Measurements from ENCODE around the gene GPR183.

Gene GPR183

DNA sequence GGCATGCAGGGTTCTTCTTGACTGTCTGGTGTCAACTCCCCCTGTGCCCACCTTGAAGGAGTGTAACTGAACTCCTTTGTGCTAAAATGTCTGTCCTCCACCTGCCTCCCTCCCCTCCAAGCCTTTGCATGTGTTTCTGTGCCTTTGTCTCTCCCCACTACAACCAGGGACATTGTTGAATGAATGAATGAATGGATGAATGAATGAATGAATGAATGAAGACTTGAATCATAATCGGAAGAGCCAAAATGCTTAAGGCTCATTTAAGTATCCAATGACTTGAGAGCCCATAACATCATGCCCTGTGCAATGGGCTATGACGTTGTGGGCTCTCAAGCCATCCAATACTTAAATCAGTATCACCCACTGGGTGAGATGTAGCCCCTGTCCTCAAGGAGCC lies 9.0 kb upstream of the GPR183 start:
- H3K4me1 Mint-ChIP-seq: peaks cover 67% of the 10 kb centered on the region
- ATAC-seq (replicated peaks; ENCODE audit: extremely low read depth, poor library complexity, severe bottlenecking): no peak

DNA sequence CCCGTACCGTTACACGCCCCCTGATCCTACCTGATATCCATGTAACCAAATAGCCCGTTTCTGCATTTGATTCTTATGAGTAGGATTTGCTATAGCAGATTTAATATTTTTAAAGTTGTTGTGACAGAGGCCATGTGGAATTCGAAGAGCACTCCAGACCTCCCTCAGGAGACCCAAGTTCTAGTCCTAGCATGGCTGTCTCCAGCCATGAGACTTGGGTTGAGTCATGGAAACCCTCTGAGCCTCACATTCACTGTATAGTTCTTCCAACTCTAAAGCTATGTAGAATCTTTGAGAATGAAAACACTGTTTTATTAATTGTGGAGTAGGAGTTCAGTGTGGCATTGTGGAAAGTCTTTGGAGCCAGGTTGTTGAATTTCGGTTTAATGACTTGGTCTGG lies 8.0 kb upstream of the GPR183 start:
- no peak for ATAC-seq (replicated peaks; ENCODE audit: extremely low read depth, poor library complexity, severe bottlenecking)
- Mint-ChIP-seq H3K9me3 (no peaks in the 10 kb centered on the region), H3K4me3 (peak overlapping the region; percentile 65)

More for the DNA sequence above, 9.0 kb upstream of the GPR183 start:
- Mint-ChIP-seq H3K27ac (ENCODE audit: low read depth) (peak overlapping the region; percentile 77), H3K36me3 (ENCODE audit: insufficient read depth) (peaks cover 25% of the 10 kb centered on the region), H3K9me3 (no peaks in the 10 kb centered on the region), H3K4me3 (peak overlapping the region; percentile 55), H3K27me3 (no peaks in the 10 kb centered on the region)
- no peak for DNase-seq (ENCODE audit: low spot score in 2 of 2)

DNA sequence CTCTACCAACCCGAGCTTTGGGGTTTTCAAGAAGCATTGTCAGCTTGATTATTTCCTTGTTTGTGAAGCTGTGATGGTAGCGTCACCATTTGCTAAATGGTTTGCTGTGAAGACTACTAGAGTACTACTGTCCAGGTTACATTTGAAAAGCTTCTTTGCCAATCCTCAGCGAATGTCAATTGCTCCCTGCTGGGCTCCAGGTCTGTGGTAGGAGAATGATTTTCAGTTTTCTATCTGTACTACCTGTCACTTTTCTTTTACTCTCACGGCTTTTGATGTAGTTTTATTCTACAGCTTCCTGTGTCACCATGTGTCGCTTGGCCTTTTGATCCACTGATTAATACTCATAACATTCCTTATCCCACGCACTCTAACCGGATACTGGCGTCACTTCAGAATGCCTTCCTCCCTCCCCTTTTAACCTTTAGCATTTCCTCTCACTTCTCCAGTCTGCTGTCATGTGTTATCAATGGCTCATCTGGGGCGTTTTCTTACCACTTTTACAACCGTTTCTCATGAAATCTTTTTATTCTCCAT lies 7.5 kb upstream of the GPR183 start:
- peak in 1 of 2 donors; percentile 47 for DNase-seq (ENCODE audit: low spot score in 2 of 2)

More for the DNA sequence above, 8.0 kb upstream of the GPR183 start:
- no peak for DNase-seq (ENCODE audit: low spot score in 2 of 2)
- Mint-ChIP-seq H3K27ac (ENCODE audit: low read depth) (peak overlapping the region; percentile 86), H3K27me3 (no peaks in the 10 kb centered on the region), H3K36me3 (ENCODE audit: insufficient read depth) (peaks cover 26% of the 10 kb centered on the region), H3K4me1 (peaks cover 74% of the 10 kb centered on the region)

DNA sequence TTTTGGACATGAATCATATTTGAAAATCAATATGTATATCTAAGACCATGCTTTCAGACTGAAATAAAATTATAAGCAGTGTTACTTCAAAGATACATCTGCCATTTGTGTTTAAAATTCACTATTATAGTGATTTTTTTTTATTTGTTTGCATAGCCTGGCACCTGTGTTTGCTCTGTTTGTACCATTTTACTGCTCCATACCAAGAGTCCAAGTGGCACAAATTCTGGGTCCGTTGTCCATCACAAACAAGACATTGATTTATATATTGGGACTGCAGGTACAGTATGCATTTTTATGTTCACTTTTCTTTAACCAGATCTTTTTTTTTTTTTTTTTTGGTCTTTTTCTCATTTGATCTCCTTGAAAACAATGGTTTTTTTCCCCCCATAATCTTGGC lies 6.7 kb upstream of the GPR183 start:
- H3K4me3 Mint-ChIP-seq: peak overlapping the region; percentile 65
- peak overlapping the region; percentile 86 for H3K27ac Mint-ChIP-seq (ENCODE audit: low read depth)
- no peak for DNase-seq (ENCODE audit: low spot score in 2 of 2)
- H3K36me3 Mint-ChIP-seq (ENCODE audit: insufficient read depth): peaks cover 24% of the 10 kb centered on the region
- no peaks in the 10 kb centered on the region for H3K27me3 Mint-ChIP-seq
- peaks cover 72% of the 10 kb centered on the region for H3K4me1 Mint-ChIP-seq
- no peak for ATAC-seq (replicated peaks; ENCODE audit: extremely low read depth, poor library complexity, severe bottlenecking)
- H3K9me3 Mint-ChIP-seq: no peaks in the 10 kb centered on the region

More for the DNA sequence above, 7.5 kb upstream of the GPR183 start:
- Mint-ChIP-seq H3K36me3 (ENCODE audit: insufficient read depth) (peaks cover 26% of the 10 kb centered on the region), H3K4me3 (peak overlapping the region; percentile 65), H3K9me3 (no peaks in the 10 kb centered on the region), H3K27ac (ENCODE audit: low read depth) (peak overlapping the region; percentile 86), H3K4me1 (peaks cover 74% of the 10 kb centered on the region), H3K27me3 (no peaks in the 10 kb centered on the region)
- ATAC-seq (replicated peaks; ENCODE audit: extremely low read depth, poor library complexity, severe bottlenecking): peak; percentile 80

DNA sequence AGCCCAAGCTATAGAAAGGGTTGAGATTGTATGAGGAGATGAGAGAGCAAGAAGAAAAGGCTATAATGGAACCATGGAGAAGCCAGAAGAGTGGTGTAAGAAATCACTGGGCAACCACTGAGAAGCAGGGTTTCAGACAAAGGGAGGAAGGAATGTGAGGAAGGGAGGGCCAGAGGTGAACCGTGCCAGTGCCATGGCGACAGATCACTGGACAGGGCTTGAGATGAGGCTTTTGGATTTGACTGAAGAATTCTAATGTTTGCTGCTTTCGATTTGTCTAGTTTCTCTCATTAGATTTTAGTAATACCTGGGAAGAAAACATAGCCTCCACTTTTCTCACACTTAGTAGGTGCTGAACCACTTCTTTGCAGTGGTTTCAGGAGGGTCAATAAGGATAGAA lies 6.3 kb upstream of the GPR183 start:
- Mint-ChIP-seq H3K4me1 (peaks cover 75% of the 10 kb centered on the region), H3K36me3 (ENCODE audit: insufficient read depth) (peaks cover 20% of the 10 kb centered on the region), H3K27me3 (no peaks in the 10 kb centered on the region)

DNA sequence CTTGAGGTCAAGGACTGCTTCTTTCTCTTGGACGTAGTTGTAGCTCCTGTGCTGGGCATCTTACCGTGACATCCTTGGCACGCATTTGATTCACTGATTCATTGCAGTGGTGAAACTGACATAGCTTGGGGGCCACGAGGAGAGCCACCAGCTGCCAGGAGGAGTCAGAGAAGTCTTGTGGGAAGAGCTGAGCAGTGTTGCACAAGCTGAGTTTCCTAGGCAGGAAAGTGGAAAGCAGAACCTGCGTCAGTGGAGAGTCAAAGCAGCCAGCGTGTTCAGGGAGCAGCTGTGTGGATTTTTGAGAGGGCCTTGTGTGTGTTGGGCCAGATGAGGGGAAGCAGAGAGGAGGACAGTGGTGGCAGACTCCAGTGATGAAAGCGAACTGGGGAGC lies 5.3 kb upstream of the GPR183 start:
- Mint-ChIP-seq H3K27me3 (no peaks in the 10 kb centered on the region), H3K27ac (ENCODE audit: low read depth) (peak overlapping the region; percentile 86), H3K4me3 (no peak overlapping the region), H3K36me3 (ENCODE audit: insufficient read depth) (peaks cover 21% of the 10 kb centered on the region), H3K9me3 (no peaks in the 10 kb centered on the region), H3K4me1 (peaks cover 85% of the 10 kb centered on the region)
- ATAC-seq (replicated peaks; ENCODE audit: extremely low read depth, poor library complexity, severe bottlenecking): no peak
- no peak for DNase-seq (ENCODE audit: low spot score in 2 of 2)

More for the DNA sequence above, 6.3 kb upstream of the GPR183 start:
- no peak for DNase-seq (ENCODE audit: low spot score in 2 of 2)
- H3K4me3 Mint-ChIP-seq: peak overlapping the region; percentile 48
- no peaks in the 10 kb centered on the region for H3K9me3 Mint-ChIP-seq
- peak overlapping the region; percentile 86 for H3K27ac Mint-ChIP-seq (ENCODE audit: low read depth)
- ATAC-seq (replicated peaks; ENCODE audit: extremely low read depth, poor library complexity, severe bottlenecking): no peak

DNA sequence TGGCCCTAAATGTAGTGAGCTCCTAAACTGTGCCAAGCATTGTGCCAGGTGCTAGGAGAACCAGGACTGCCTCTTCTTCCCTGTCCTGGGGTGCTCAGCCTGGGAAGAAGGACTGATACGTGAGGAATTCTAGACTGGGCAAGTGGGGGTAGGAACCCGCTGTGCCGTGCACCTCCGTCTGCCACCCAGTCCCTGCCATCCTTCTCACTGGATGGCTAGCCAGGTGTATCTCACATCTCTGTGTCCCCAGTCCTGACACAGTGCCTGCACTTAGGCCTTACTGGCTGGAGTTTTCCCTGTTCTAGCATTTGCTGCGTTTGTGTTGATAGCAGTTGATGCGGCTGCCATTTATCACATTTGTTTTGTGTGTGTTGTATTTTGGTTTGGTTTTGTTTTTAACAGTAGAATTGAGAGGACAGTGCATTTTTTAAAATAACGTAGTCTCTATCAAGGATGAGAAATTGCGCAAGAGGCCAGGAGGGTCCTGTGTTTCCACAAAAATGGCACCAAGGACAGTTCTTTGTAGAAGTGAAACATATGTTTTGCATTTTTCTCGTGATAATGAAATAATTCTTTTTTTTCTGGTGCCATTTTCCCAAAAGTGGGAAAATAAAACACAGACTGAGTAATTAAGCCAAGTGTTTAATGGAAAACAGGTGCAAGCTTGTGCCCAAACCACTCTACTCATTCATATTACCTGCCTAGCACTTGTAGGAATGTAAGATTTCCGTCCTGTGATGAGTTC lies 4.7 kb upstream of the GPR183 start:
- no peak for DNase-seq (ENCODE audit: low spot score in 2 of 2)
- Mint-ChIP-seq H3K36me3 (ENCODE audit: insufficient read depth) (peaks cover 22% of the 10 kb centered on the region), H3K4me1 (peaks cover 86% of the 10 kb centered on the region), H3K4me3 (no peak overlapping the region), H3K27ac (ENCODE audit: low read depth) (peak overlapping the region; percentile 86), H3K27me3 (no peaks in the 10 kb centered on the region), H3K9me3 (no peaks in the 10 kb centered on the region)
- no peak for ATAC-seq (replicated peaks; ENCODE audit: extremely low read depth, poor library complexity, severe bottlenecking)

DNA sequence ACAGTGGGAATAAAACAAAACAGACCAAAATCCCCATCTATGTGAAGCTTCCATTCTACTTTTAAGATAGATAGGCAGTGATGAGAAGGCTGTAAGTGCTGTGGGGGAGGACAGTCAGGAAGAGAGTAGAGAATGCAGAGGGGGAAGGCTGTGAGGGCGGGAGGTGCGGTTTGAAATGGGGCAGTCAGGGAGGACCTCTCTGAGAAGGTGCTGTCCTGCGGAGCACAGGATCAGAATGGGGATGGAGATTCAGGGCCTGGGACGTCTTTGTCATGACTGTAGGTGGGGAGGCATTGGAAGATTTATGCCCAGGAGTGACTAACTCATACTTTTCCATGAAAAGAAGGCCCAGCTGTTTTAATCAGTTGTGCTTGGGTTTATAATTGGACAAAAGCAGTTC lies 3.9 kb upstream of the GPR183 start:
- Mint-ChIP-seq H3K36me3 (ENCODE audit: insufficient read depth) (peaks cover 26% of the 10 kb centered on the region), H3K27ac (ENCODE audit: low read depth) (peak overlapping the region; percentile 61), H3K4me3 (peak overlapping the region; percentile 50), H3K27me3 (no peaks in the 10 kb centered on the region), H3K9me3 (no peaks in the 10 kb centered on the region), H3K4me1 (peaks cover 78% of the 10 kb centered on the region)
- DNase-seq (ENCODE audit: low spot score in 2 of 2): no peak
- ATAC-seq (replicated peaks; ENCODE audit: extremely low read depth, poor library complexity, severe bottlenecking): no peak

DNA sequence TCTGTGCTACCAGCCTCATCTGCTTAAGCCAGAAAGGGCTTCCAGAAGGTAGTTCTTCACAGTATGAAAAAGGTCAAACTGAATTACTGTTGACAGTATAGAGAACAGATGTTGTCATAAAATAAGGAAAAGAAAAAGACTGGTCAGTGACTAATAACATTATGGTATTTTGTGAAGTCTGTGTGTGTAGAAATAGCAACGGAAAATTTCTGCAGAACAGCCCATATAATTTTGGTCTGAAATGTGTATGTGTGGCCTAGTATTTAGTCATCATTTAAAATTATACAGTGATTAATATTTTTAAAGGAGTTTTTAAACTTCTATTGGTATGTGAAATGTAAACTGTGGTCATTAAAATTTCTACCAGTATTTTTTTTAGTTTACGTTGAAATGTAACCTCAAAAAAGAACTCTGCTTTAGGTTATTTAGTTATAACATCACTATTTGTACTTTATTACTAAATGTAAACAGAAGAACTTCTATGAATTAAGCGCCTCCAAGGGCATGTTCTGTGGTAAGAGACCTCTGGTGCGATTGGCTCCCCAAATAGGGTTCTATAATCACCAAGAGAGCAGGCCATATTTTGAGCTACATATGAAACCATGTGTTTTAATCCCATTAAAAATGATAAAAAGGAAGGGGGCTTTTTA lies 3.3 kb upstream of the GPR183 start:
- H3K27me3 Mint-ChIP-seq: no peaks in the 10 kb centered on the region
- H3K4me3 Mint-ChIP-seq: peak overlapping the region; percentile 50
- no peak for DNase-seq (ENCODE audit: low spot score in 2 of 2)
- peak overlapping the region; percentile 61 for H3K27ac Mint-ChIP-seq (ENCODE audit: low read depth)
- ATAC-seq (replicated peaks; ENCODE audit: extremely low read depth, poor library complexity, severe bottlenecking): no peak
- H3K36me3 Mint-ChIP-seq (ENCODE audit: insufficient read depth): peaks cover 32% of the 10 kb centered on the region
- no peaks in the 10 kb centered on the region for H3K9me3 Mint-ChIP-seq
- H3K4me1 Mint-ChIP-seq: peaks cover 73% of the 10 kb centered on the region

DNA sequence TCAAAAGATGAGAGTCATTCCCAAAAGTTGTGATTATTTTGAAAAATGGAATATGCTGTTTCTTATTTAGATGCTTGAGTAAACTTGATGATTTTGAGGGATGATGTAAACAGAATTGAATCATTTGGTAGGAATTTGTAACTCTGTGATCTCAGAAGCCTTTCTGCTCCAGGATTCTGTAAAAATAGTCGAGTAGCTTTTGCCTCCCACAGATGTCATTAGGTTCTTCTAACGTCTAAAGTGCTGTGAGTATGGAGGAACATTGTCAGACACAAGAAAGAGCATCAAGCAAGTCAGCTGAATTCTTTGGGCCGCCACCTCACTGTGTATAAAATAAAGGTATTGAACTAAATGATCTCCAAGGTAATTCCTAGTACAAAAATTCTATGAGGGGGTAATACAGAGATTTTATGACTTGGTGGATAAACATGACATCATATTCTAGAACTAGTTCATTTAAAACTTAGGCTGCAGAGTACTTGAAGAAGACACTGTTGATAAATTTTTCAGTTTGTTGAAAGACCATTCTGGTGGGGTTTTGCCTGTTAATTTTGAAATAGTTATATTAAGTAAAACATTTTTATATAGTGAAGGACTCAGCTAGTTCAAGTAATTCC lies 1.4 kb upstream of the GPR183 start:
- no peaks in the 10 kb centered on the region for H3K27me3 Mint-ChIP-seq
- peaks cover 71% of the 10 kb centered on the region for H3K4me1 Mint-ChIP-seq
- H3K27ac Mint-ChIP-seq (ENCODE audit: low read depth): peak overlapping the region; percentile 99
- peaks cover 41% of the 10 kb centered on the region for H3K36me3 Mint-ChIP-seq (ENCODE audit: insufficient read depth)
- DNase-seq (ENCODE audit: low spot score in 2 of 2): no peak
- ATAC-seq (replicated peaks; ENCODE audit: extremely low read depth, poor library complexity, severe bottlenecking): no peak
- H3K9me3 Mint-ChIP-seq: no peaks in the 10 kb centered on the region
- H3K4me3 Mint-ChIP-seq: peak overlapping the region; percentile 96

DNA sequence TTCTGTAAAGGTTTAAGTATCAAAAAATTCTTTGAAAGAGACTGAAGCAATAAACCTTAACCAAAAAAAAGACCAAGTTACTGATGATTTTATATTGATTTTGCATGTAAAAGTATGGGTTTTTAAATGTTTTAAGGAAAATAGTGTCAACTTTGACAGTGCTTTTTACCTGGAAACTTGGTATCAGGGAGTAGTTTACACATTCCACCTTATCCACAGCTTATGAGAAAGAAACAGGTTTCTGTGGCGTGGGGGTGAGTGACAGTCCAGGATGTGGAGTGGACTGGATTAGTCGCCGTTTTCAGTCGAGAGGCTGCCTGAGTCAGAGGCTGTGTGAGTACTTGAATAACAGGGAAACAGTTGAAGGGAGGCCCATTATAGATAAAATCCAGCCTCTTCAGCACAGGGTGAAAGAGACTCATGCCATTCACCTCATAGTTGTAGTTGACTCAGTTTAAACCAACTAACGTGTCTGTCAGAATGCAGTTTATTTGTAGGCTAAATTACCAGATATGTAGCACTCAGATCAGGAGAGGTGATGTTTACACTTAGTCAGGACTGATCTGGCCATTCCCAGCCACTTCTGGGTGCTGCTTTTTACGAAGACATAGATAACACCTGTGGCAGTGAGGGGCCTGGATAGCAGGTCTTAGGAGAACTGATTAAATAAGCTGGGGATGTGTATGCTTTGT lies 595 bp upstream of the GPR183 start:
- peak overlapping the region; percentile 99 for H3K27ac Mint-ChIP-seq (ENCODE audit: low read depth)
- peak overlapping the region; percentile 96 for H3K4me3 Mint-ChIP-seq
- H3K27me3 Mint-ChIP-seq: no peaks in the 10 kb centered on the region
- H3K4me1 Mint-ChIP-seq: peaks cover 72% of the 10 kb centered on the region
- ATAC-seq (replicated peaks; ENCODE audit: extremely low read depth, poor library complexity, severe bottlenecking) (peak; percentile 46), DNase-seq (ENCODE audit: low spot score in 2 of 2) (no peak)
- peaks cover 42% of the 10 kb centered on the region for H3K36me3 Mint-ChIP-seq (ENCODE audit: insufficient read depth)
- no peaks in the 10 kb centered on the region for H3K9me3 Mint-ChIP-seq

DNA sequence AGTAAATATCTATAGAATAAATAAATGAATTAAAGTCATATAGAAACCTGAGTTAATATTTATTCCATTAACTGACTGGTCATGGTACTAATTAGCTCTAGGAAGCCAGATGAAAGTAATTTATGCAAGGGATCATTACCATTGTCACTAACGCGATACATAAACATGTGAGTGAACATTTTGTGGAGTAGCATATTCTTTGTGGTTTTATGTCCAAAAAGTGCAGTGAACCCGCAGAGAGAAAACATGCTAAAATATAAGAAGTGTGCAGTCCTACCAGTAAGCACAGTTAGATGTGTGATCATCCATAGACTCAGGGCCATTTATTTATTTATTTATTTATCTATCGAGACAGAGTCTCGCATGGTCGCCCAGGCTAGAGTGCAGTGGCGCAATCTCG lies 1.6 kb downstream of the GPR183 start:
- peaks cover 55% of the 10 kb centered on the region for H3K36me3 Mint-ChIP-seq (ENCODE audit: insufficient read depth)
- H3K9me3 Mint-ChIP-seq: no peaks in the 10 kb centered on the region
- DNase-seq (ENCODE audit: low spot score in 2 of 2) (no peak), ATAC-seq (replicated peaks; ENCODE audit: extremely low read depth, poor library complexity, severe bottlenecking) (no peak)
- no peaks in the 10 kb centered on the region for H3K27me3 Mint-ChIP-seq
- peak overlapping the region; percentile 99 for H3K27ac Mint-ChIP-seq (ENCODE audit: low read depth)
- H3K4me3 Mint-ChIP-seq: peak overlapping the region; percentile 96
- peaks cover 71% of the 10 kb centered on the region for H3K4me1 Mint-ChIP-seq
